ENCODE measurements around the gene PTPRK. TPM values are rescaled to one million over a fixed set of nuclear protein-coding genes. Genes with fewer than 3 reads are reported as not detected.

The PTPRK gene
- total RNA-seq, 5 donors from 2014 or later (not counting 1 experiment from before 2014, with no cell fraction given): 2.1 to 11.1 (median 7.3) TPM

GRCh38 chr6:127971945-127972391 is 548.4 kb downstream of the PTPRK start:
- DNase-seq: peak; percentile 21 to 86 (median 49)
- Mint-ChIP-seq H3K4me1 (peaks cover 69 to 75% (median 74%) of the 10 kb centered on the region in 3 donors), H3K27ac (peak overlapping the region; percentile 95 to 98), H3K9me3 (no peaks in the 10 kb centered on the region), H3K4me3 (peak overlapping the region; percentile 81 to 82 (median 81)), H3K27me3 (no peaks in the 10 kb centered on the region), H3K36me3 (peaks cover 2% of the 10 kb centered on the region)
- peak; percentile 86 to 90 (median 88) for ATAC-seq (replicated peaks in 1 of 4)
- Histone ChIP-seq H3K27ac (ENCODE audit: low read length) (peak overlapping the region; percentile 90), H3K36me3 (ENCODE audit: control insufficient read depth in 2 of 2, extremely low read depth in 1 of 2, insufficient read depth in 1 of 2, low read length in 1 of 2) (no peaks in the 10 kb centered on the region), H3K27me3 (replicated peaks in 1 of 2; ENCODE audit: control insufficient read depth in 2 of 2, extremely low read depth in 1 of 2, insufficient read depth in 2 of 2, low read length in 1 of 2) (no peaks in the 10 kb centered on the region), H3K4me3 (ENCODE audit: control insufficient read depth in 1 of 2, extremely low read depth in 1 of 2, low read length in 1 of 2) (peak overlapping the region; percentile 47 to 50), H3K9me3 (no peaks in the 10 kb centered on the region), H3K4me1 (ENCODE audit: control insufficient read depth in 1 of 2, extremely low read depth in 1 of 2, insufficient read depth in 2 of 2, low read length in 2 of 2) (peaks cover 19 to 42% of the 10 kb centered on the region in 2 experiments)
- no CpG with 5 or more reads among the region's 4 CpGs for WGBS (ENCODE audit: insufficient coverage)
- CTCF ChIA-PET: interaction anchor here (0.5 to 5.7 kb wide), 14 partner anchors 22 to 1796 kb away, joined by 3 to 45 read pairs (median 3); partner anchors contain the start of gene THEMIS (in 1 of the 2)
- POLR2A ChIA-PET: interaction anchor here (0.5 to 1.2 kb wide), 4 partner anchors 29 to 112 kb away, joined by 3 to 8 read pairs (median 4); no protein-coding TSS in a partner anchor

GRCh38 chr6:127971386-127971785 is 549.0 kb downstream of the PTPRK start:
- peak overlapping the region; percentile 81 to 82 (median 81) for H3K4me3 Mint-ChIP-seq
- ATAC-seq (replicated peaks in 1 of 4) (no peak), DNase-seq (peak in 1 of 35 experiments; percentile 32)
- Histone ChIP-seq H3K4me3 (ENCODE audit: control insufficient read depth in 1 of 2, extremely low read depth in 1 of 2, low read length in 1 of 2) (peak overlapping the region; percentile 47 to 50), H3K36me3 (ENCODE audit: control insufficient read depth in 2 of 2, extremely low read depth in 1 of 2, insufficient read depth in 1 of 2, low read length in 1 of 2) (no peaks in the 10 kb centered on the region), H3K9me3 (no peaks in the 10 kb centered on the region), H3K27me3 (replicated peaks in 1 of 2; ENCODE audit: control insufficient read depth in 2 of 2, extremely low read depth in 1 of 2, insufficient read depth in 2 of 2, low read length in 1 of 2) (no peaks in the 10 kb centered on the region), H3K27ac (ENCODE audit: low read length) (peak overlapping the region; percentile 90), H3K4me1 (ENCODE audit: control insufficient read depth in 1 of 2, extremely low read depth in 1 of 2, insufficient read depth in 2 of 2, low read length in 2 of 2) (peaks cover 19 to 42% of the 10 kb centered on the region in 2 experiments)
- ChIA-PET POLR2A (no interaction called here), CTCF (interaction anchor here in 1 of 2 donors (0.6 to 5.7 kb wide), 4 partner anchors 53 to 318 kb away, joined by 3 to 45 read pairs (median 5); no protein-coding TSS in a partner anchor)
- no peaks in the 10 kb centered on the region for H3K27me3 Mint-ChIP-seq
- H3K36me3 Mint-ChIP-seq: peaks cover 2% of the 10 kb centered on the region
- H3K4me1 Mint-ChIP-seq: peaks cover 66 to 76% (median 76%) of the 10 kb centered on the region in 3 donors
- WGBS (ENCODE audit: insufficient coverage): no CpG with 5 or more reads among the region's 2 CpGs
- peaks cover 0 to 4% (median 0%) of the 10 kb centered on the region in 3 donors for H3K9me3 Mint-ChIP-seq
- H3K27ac Mint-ChIP-seq: peak overlapping the region; percentile 95 to 98

GRCh38 chr6:127969701-127970100 is 550.7 kb downstream of the PTPRK start:
- no peaks in the 10 kb centered on the region for H3K9me3 ChIP-seq
- ChIA-PET CTCF (interaction anchor here in 1 of 2 donors (5.7 kb wide), 1 partner anchor 114 kb away, joined by 45 read pairs; no protein-coding TSS in a partner anchor), POLR2A (interaction anchor here (0.6 to 1.2 kb wide), 2 partner anchors 22 to 61 kb away, joined by 3 to 5 read pairs; no protein-coding TSS in a partner anchor)
- peaks cover 19 to 42% of the 10 kb centered on the region in 2 experiments for H3K4me1 ChIP-seq (ENCODE audit: control insufficient read depth in 1 of 2, extremely low read depth in 1 of 2, insufficient read depth in 2 of 2, low read length in 2 of 2)
- H3K36me3 Mint-ChIP-seq: peaks cover 2% of the 10 kb centered on the region
- no peaks in the 10 kb centered on the region for H3K27me3 ChIP-seq (replicated peaks in 1 of 2; ENCODE audit: control insufficient read depth in 2 of 2, extremely low read depth in 1 of 2, insufficient read depth in 2 of 2, low read length in 1 of 2)
- WGBS (ENCODE audit: insufficient coverage): no CpG with 5 or more reads among the region's 3 CpGs
- peak overlapping the region; percentile 38 for H3K27ac ChIP-seq (ENCODE audit: low read length)
- DNase-seq: peak in 1 of 35 experiments; percentile 45
- H3K4me3 ChIP-seq (ENCODE audit: control insufficient read depth in 1 of 2, extremely low read depth in 1 of 2, low read length in 1 of 2): no peak overlapping the region
- ATAC-seq (replicated peaks in 1 of 4): no peak
- H3K4me1 Mint-ChIP-seq: peaks cover 59 to 72% (median 69%) of the 10 kb centered on the region in 3 donors
- peak overlapping the region; percentile 50 to 61 (median 59) for H3K4me3 Mint-ChIP-seq
- H3K9me3 Mint-ChIP-seq: peaks cover 0 to 4% (median 0%) of the 10 kb centered on the region in 3 donors
- H3K27me3 Mint-ChIP-seq: no peaks in the 10 kb centered on the region
- H3K36me3 ChIP-seq (ENCODE audit: control insufficient read depth in 2 of 2, extremely low read depth in 1 of 2, insufficient read depth in 1 of 2, low read length in 1 of 2): no peaks in the 10 kb centered on the region
- H3K27ac Mint-ChIP-seq: peak overlapping the region; percentile 82 to 87

- no CpG with 5 or more reads among the region's 1 CpG for WGBS (ENCODE audit: insufficient coverage)
- no peaks in the 10 kb centered on the region for H3K9me3 ChIP-seq
- no peaks in the 10 kb centered on the region for H3K27me3 Mint-ChIP-seq
- H3K4me1 ChIP-seq (ENCODE audit: control insufficient read depth in 1 of 2, extremely low read depth in 1 of 2, insufficient read depth in 2 of 2, low read length in 2 of 2): peaks cover 14 to 34% of the 10 kb centered on the region in 2 experiments
- peaks cover 2% of the 10 kb centered on the region for H3K36me3 Mint-ChIP-seq
- peaks cover 46 to 60% (median 57%) of the 10 kb centered on the region in 3 donors for H3K4me1 Mint-ChIP-seq
- no peak overlapping the region for H3K27ac ChIP-seq (ENCODE audit: low read length)
- CTCF ChIA-PET: interaction anchor here in 1 of 2 donors (0.6 to 5.7 kb wide), 4 partner anchors 34 to 166 kb away, joined by 3 to 45 read pairs (median 4); no protein-coding TSS in a partner anchor
- H3K4me3 Mint-ChIP-seq: no peak overlapping the region
- H3K27me3 ChIP-seq (replicated peaks in 1 of 2; ENCODE audit: control insufficient read depth in 2 of 2, extremely low read depth in 1 of 2, insufficient read depth in 2 of 2, low read length in 1 of 2): no peaks in the 10 kb centered on the region
- DNase-seq (no peak), ATAC-seq (replicated peaks in 1 of 4) (no peak)
- peak overlapping the region in 1 of 2 donors; percentile 75 for H3K27ac Mint-ChIP-seq
- no peaks in the 10 kb centered on the region for H3K36me3 ChIP-seq (ENCODE audit: control insufficient read depth in 2 of 2, extremely low read depth in 1 of 2, insufficient read depth in 1 of 2, low read length in 1 of 2)
- H3K4me3 ChIP-seq (ENCODE audit: control insufficient read depth in 1 of 2, extremely low read depth in 1 of 2, low read length in 1 of 2): no peak overlapping the region
- H3K9me3 Mint-ChIP-seq: peaks cover 0 to 4% (median 0%) of the 10 kb centered on the region in 3 donors
- POLR2A ChIA-PET: interaction anchor here (0.6 to 1.2 kb wide), 2 partner anchors 15 to 24 kb away, joined by 3 read pairs; no protein-coding TSS in a partner anchor
These were observed 552.0 kb downstream of the PTPRK start for GRCh38 chr6:127968394-127968793.

GRCh38 chr6:127967708-127968107 is 552.7 kb downstream of the PTPRK start:
- no peaks in the 10 kb centered on the region for H3K36me3 ChIP-seq (ENCODE audit: control insufficient read depth in 2 of 2, extremely low read depth in 1 of 2, insufficient read depth in 1 of 2, low read length in 1 of 2)
- no peaks in the 10 kb centered on the region for H3K27me3 ChIP-seq (replicated peaks in 1 of 2; ENCODE audit: control insufficient read depth in 2 of 2, extremely low read depth in 1 of 2, insufficient read depth in 2 of 2, low read length in 1 of 2)
- Mint-ChIP-seq H3K4me3 (peak overlapping the region in 2 of 3 donors; percentile 37 to 50), H3K36me3 (peaks cover 2% of the 10 kb centered on the region), H3K9me3 (peaks cover 0 to 4% (median 0%) of the 10 kb centered on the region in 3 donors), H3K4me1 (peaks cover 43 to 55% (median 53%) of the 10 kb centered on the region in 3 donors), H3K27me3 (no peaks in the 10 kb centered on the region), H3K27ac (peak overlapping the region; percentile 75 to 77)
- H3K9me3 ChIP-seq: no peaks in the 10 kb centered on the region
- DNase-seq (peak in 2 of 35 experiments; percentile 16 to 30), ATAC-seq (replicated peaks in 1 of 4) (peak in 2 of 4 experiments; percentile 18 to 28)
- no peak overlapping the region for H3K4me3 ChIP-seq (ENCODE audit: control insufficient read depth in 1 of 2, extremely low read depth in 1 of 2, low read length in 1 of 2)
- no CpG with 5 or more reads among the region's 3 CpGs for WGBS (ENCODE audit: insufficient coverage)
- POLR2A ChIA-PET: no interaction called here
- H3K4me1 ChIP-seq (ENCODE audit: control insufficient read depth in 1 of 2, extremely low read depth in 1 of 2, insufficient read depth in 2 of 2, low read length in 2 of 2): peaks cover 9 to 28% of the 10 kb centered on the region in 2 experiments
- no peak overlapping the region for H3K27ac ChIP-seq (ENCODE audit: low read length)
- CTCF ChIA-PET: interaction anchor here in 1 of 2 donors (0.6 to 5.7 kb wide), 4 partner anchors 29 to 1744 kb away, joined by 3 to 45 read pairs (median 5); no protein-coding TSS in a partner anchor

GRCh38 chr6:127966616-127967015 is 553.8 kb downstream of the PTPRK start:
- peaks cover 2% of the 10 kb centered on the region for H3K36me3 Mint-ChIP-seq
- POLR2A ChIA-PET: no interaction called here
- H3K27ac Mint-ChIP-seq: peak overlapping the region in 1 of 2 donors; percentile 34
- peaks cover 0 to 4% (median 0%) of the 10 kb centered on the region in 3 donors for H3K9me3 Mint-ChIP-seq
- Histone ChIP-seq H3K27ac (ENCODE audit: low read length) (no peak overlapping the region), H3K4me1 (ENCODE audit: control insufficient read depth in 1 of 2, extremely low read depth in 1 of 2, insufficient read depth in 2 of 2, low read length in 2 of 2) (peaks cover 8 to 21% of the 10 kb centered on the region in 2 experiments), H3K9me3 (no peaks in the 10 kb centered on the region), H3K36me3 (ENCODE audit: control insufficient read depth in 2 of 2, extremely low read depth in 1 of 2, insufficient read depth in 1 of 2, low read length in 1 of 2) (no peaks in the 10 kb centered on the region), H3K27me3 (replicated peaks in 1 of 2; ENCODE audit: control insufficient read depth in 2 of 2, extremely low read depth in 1 of 2, insufficient read depth in 2 of 2, low read length in 1 of 2) (no peaks in the 10 kb centered on the region), H3K4me3 (ENCODE audit: control insufficient read depth in 1 of 2, extremely low read depth in 1 of 2, low read length in 1 of 2) (no peak overlapping the region)
- DNase-seq (no peak), ATAC-seq (replicated peaks in 1 of 4) (no peak)
- CTCF ChIA-PET: interaction anchor here (0.6 to 0.7 kb wide), 2 partner anchors 10 to 61 kb away, joined by 3 to 4 read pairs; no protein-coding TSS in a partner anchor
- WGBS (ENCODE audit: insufficient coverage): no CpG with 5 or more reads among the region's 1 CpG
- H3K4me3 Mint-ChIP-seq: no peak overlapping the region
- H3K27me3 Mint-ChIP-seq: no peaks in the 10 kb centered on the region
- peaks cover 42 to 44% (median 43%) of the 10 kb centered on the region in 3 donors for H3K4me1 Mint-ChIP-seq
